GM10847 (cell line): ENCODE results near the gene BMERB1.

Experiments
- POLR2A ChIP-seq: IDR thresholded peaks from 2 replicates; pipeline ENCODE4 v1.6.1; 2011; ENCODE audit not compliant: insufficient read length; ENCODE audit errors: extremely low read depth

The BMERB1 gene

GRCh38 chr16:15559176-15559575 is 124.8 kb downstream of the BMERB1 start:
- TF ChIP-seq POLR2A: no peak

DNA sequence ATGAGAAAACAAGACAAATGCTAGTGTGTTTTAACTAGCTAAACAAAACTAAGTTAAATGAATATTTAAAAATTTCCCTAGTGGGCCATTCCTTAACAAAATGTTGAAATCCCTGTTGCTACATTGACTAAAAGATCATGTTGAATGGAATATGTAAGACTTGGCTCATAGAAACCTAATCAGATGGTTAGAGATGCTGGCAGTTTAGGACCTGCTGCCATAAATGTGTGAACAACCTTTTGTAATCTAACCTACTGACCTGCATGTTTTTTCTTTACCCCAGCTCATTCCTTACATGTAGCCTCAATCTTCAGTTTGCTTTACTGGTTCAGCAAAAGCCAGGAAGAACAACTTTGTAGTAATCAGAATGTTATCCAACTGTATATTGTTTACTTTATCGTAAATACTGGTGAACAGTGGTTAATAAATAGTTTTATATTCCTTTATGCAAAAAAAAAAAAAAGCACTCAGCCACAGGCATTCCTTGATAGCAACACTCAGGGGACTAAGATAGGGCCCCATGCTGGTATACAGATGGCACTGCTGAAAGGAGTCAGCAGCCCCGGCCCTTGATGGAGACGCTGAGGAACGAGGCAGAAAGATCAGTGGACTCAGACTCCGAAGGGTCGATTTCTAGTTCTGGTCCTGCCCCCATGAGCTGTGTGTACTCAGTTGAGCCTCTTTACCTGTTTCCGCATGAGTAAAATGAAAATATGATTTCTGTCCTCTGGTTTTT is 130.4 kb downstream of the BMERB1 start:
- TF ChIP-seq POLR2A: no peak

- TF ChIP-seq POLR2A: no peak
Observed at GRCh38 chr16:15566095-15566494, 131.7 kb downstream of the BMERB1 start.

GRCh38 chr16:15567823-15568222 is 133.4 kb downstream of the BMERB1 start:
- no peak for TF ChIP-seq POLR2A

DNA sequence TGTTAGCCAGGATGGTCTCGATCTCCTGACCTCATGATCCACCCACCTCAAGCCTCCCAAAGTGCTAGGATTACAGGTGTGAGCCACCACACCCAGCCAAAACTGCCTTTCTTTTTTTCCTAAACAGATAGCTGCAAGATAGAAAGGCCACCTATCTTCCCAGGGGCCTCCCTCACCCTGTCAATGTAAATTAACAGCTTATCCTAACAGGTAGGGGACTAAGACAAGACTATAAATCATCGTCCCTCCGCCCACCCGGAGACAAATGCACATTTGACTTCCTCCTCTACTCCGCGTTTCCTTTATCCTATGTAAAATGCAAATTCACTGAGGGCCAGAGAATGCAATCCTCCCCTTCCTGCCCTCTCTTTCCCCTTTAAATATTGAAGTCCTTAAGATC is 137.2 kb downstream of the BMERB1 start:
- no peak for TF ChIP-seq POLR2A

DNA sequence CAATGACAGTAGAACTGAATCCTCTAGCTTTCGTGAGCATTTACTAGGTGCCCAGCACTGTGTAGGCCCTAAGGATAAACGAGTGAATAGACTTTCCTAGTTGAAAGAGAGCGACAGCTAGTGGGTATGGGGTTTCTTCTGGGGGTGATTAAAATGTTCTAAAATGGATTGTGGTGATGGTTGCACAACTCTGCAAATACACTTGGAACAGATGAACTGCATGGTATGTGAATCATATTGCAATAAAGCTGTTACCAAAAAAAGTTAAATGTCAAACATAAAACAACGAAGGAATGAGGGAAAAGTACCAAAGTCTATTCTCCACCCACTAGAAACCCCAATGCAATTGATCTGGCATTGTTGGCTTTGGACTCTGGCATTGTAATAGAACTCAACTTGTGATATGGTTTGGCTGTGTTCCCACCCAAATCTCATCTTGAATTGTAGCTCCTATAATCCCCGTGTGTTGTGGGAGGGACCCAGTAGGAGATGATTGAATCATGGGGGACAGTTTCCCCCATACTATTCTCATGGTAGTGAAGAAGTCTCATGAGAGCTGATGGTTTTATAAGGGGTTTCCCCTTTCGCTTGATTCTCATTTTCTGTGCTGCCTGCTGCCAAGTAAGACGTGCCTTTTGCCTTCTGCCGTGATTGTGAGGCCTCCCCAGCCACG is 138.1 kb downstream of the BMERB1 start:
- no peak for TF ChIP-seq POLR2A

GRCh38 chr16:15573274-15573895 is 139.0 kb downstream of the BMERB1 start:
- TF ChIP-seq POLR2A: no peak

- no peak for TF ChIP-seq POLR2A
Observed at GRCh38 chr16:15574614-15574948, 140.2 kb downstream of the BMERB1 start.

- no peak for TF ChIP-seq POLR2A
Observed at GRCh38 chr16:15575293-15576049, 141.1 kb downstream of the BMERB1 start.

DNA sequence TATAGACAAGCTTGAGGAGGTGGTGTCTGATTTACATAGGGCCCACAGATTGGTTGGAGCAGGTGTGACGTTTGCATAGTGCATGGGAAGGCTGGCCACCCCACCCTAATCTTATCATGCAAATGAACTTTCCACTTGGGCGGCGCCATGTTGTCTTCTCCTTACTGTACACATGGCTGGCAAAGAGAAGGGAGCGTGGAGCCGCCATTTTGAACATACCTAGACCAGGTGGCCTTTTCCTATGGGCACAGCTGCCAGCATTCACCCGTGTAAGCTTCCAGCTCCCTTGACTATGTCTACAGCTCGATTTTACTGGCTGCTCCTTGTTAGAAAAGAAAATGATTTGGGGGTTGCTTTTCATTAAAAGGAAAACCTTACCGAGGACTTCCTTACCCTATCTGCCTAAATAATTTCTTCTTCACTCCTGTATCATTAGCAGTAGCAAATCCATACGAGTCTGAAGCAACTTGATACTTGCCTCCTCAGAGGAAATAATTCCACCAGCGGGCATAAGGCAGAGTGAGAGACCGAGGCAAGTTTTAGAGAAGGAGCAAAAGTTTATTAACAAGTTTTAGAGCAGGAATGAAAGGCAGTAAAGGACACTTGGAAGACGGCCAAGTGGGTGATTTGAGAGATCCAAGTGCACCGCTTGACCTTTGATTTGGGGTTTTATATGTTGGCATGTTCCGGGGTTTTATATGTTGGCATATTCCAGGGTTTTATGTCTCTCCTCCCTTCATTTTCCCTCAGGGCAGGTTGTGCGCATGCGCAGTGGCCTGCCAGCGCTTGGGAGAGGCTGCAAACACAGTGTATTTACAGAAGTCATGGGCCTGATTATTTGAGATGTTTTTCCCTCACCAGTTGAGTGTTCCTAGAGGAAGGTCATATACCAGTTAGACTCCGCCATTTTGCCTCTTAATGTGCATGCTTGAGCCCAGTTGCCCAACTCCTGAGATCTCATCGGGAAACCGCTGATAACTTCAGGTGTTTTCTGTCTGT is 142.9 kb downstream of the BMERB1 start:
- no peak for TF ChIP-seq POLR2A

DNA sequence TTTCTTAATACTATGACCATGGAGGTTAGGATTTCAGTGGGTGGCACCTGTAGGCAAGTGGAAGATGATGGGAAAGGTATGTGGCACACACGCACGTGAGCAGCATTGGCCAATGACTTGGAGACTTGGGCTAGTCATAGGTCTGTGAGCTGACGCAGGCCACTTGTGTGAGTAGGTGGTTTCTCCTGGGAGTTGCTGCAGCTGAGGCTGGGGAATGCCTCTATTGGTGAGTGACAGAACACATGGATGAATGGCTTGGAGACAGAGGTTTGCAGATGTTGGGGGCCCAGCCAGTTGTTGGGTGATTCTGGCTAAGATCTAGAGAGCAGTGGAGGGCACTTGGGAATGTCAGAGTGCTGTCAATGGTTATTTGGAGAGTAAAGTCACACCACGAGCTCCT is 144.4 kb downstream of the BMERB1 start:
- TF ChIP-seq POLR2A: no peak

DNA sequence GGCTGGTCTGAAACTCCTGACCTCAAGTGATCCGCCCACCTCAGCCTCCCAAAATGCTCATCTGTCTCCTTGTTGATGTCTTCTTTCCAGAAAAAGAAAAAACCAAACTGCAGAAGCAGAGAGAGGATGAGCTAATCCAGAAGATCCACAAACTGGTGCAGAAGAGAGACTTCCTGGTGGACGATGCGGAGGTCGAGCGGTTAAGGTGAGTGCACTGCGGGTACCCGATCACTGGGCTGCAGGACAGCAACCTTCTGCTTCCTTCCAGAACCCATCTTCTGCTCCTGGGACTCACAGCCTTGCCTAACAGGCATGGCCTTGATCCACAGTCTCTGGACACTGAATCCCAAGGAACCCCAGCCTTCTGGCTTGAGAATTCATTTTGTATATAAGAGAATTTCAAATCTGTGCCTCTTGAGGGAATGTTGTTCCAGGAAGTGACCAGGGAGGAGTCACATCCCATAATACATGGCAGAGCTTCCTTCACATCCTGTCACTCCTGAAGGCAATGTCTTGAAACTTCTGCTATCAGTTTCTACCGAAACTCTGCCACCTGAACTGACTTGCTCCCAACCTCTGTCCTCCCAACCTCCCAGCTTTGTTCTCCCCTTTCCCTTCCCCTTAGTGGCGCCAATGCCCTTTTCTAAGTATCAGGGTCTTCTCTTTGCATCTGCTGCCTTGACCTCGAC is 146.9 kb downstream of the BMERB1 start:
- no peak for TF ChIP-seq POLR2A

GRCh38 chr16:15583526-15583925 is 149.1 kb downstream of the BMERB1 start:
- no peak for TF ChIP-seq POLR2A

DNA sequence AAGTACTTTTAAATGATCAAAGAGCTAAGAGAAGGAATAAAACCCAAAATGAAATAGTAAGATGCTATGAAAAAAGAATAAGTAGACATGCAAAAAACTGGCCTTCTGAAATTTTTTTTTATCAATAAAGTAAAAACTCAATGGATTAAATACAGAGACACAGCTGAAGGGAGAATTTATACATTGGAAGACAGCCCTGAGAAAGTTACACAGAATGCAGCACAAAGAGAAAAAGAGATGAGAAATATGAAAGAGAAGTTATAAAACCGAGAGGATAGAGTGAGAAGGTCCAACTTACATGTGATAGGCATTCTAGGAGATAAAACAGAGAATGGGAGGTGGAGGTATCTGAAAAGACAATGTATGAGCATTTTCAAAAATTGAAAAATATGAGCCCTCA is 151.6 kb downstream of the BMERB1 start:
- TF ChIP-seq POLR2A: no peak
